H1 (cell line): ENCODE results near the gene ITPK1. TPM values are rescaled to one million over a fixed set of nuclear protein-coding genes. Genes with fewer than 3 reads are reported as not detected.

Source experiments
- CHD7 ChIP-seq: fragments of 300-600 bp; sonication (generic); IDR thresholded peaks from 2 replicates; pipeline ENCODE4 v1.7.1; 2012; ENCODE audit warnings: low read length, moderate library complexity, mild to moderate bottlenecking, inconsistent platforms; ENCODE audit not compliant: insufficient replicate concordance
- CTBP2 ChIP-seq: IDR thresholded peaks from 2 replicates; pipeline ENCODE4 v1.7.0; 2011; ENCODE audit warnings: borderline replicate concordance, mild to moderate bottlenecking, moderate library complexity, mixed read lengths, low read length; ENCODE audit not compliant: insufficient read depth, insufficient read length
- FOSL1 ChIP-seq: IDR thresholded peaks from 2 replicates; pipeline ENCODE4 v1.6.1; 2011; ENCODE audit warnings: mild to moderate bottlenecking, low read depth, low read length, moderate library complexity; ENCODE audit not compliant: insufficient read depth
- GTF2F1 ChIP-seq: IDR thresholded peaks from 2 replicates; pipeline ENCODE4 v1.6.1; 2012; ENCODE audit warnings: low read depth, low read length, improper control_type of control experiment, borderline replicate concordance
- HDAC2 ChIP-seq, 2 experiments: fragments of 300-600 bp in 1 of 2; sonication (generic) in 1 of 2; IDR thresholded peaks; 2 replicates each; pipeline ENCODE4 v1.6.1; 2011 to 2012; ENCODE audit warnings: low read depth in 2 of 2, low read length in 2 of 2, mild to moderate bottlenecking in 2 of 2, moderate library complexity in 2 of 2, borderline replicate concordance in 1 of 2, inconsistent platforms in 1 of 2
- JUND ChIP-seq: IDR thresholded peaks from 2 replicates; pipeline ENCODE4 v1.6.1; 2011; ENCODE audit warnings: mild to moderate bottlenecking, improper control_type of control experiment, low read length
- PHF8 ChIP-seq: fragments of 200-600 bp; sonication (generic); conservative IDR thresholded peaks from 2 replicates; pipeline ENCODE4 v1.7.1; 2012; ENCODE audit warnings: low read depth, mild to moderate bottlenecking, inconsistent platforms, low read length, moderate library complexity
- POU5F1 ChIP-seq: IDR thresholded peaks from 2 replicates; pipeline ENCODE4 v1.6.1; 2011; ENCODE audit warnings: low read depth, mild to moderate bottlenecking, low read length, moderate library complexity
- TCF12 ChIP-seq: IDR thresholded peaks from 2 replicates; pipeline ENCODE4 v1.6.1; 2011; ENCODE audit warnings: low read depth, mild to moderate bottlenecking, low read length
- ZNF274 ChIP-seq: IDR thresholded peaks from 2 replicates; pipeline ENCODE4 v1.7.0; 2012; ENCODE audit warnings: low read length, borderline replicate concordance; ENCODE audit errors: extremely low read depth
- polyA plus RNA-seq, 7 experiments: library from polyadenylated mRNA; depleted of rRNA in 3 of 7; stranded (reverse) in 5 of 7; unstranded in 2 of 7; fragments of >200 nt in 5 of 7; fragments of 200-250 nt in 2 of 7; gene quantifications; 1 replicate in 5 of 7; 2 replicates in 1 of 7; 4 replicates in 1 of 7; pipeline versions ENCODE4 v1.2.1 to v1.2.3, GENCODE V29; 2011 to 2013; ENCODE audit warnings: missing spikeins in 2 of 7, mixed read lengths in 2 of 7
- total RNA-seq: library from RNA; stranded (reverse); fragmentation: NEBNext Ultra II Directional; extraction: Animal tissue kit (Norgen Biotek cat#: 25700); gene quantifications from 2 replicates; pipeline ENCODE4 v1.2.1, GENCODE V29; 2021
- TF ChIP-seq, protein P1 (sequence below): IDR thresholded peaks from 2 replicates; pipeline ENCODE4 v1.6.1; 2012; ENCODE audit warnings: inconsistent platforms

The ITPK1 gene
- total and polyA plus RNA-seq, 2 of the 8 experiments (the other 6 are each of a cell fraction or from before 2014, with no cell fraction given) = 108 to 143 TPM

DNA sequence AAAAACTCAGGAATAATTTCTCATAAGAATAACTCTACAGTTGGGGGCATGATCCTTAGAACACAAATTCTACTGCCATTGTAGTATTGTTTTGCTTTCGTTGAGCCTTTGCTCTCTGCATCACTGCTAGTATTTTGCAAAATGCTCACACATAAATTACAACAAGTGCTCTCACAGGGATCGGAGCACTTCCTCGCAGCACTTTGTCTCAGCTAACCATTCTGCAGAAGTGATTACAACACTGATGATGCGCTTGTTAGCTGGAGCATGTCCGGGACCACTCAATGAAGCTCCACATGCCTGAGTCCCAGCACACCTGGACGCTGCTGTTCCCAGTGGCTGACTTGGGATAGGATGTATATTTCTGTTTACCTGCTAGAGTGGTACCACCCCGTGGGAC lies 37.4 kb upstream of the ITPK1 start (continued):
- TF ChIP-seq CHD7 = no peak
- TF ChIP-seq, protein P1, sequence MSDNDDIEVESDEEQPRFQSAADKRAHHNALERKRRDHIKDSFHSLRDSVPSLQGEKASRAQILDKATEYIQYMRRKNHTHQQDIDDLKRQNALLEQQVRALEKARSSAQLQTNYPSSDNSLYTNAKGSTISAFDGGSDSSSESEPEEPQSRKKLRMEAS = no peak
- no peak for TF ChIP-seq HDAC2 (IDR thresholded peaks at IDR 0.05; ENCODE audit: borderline replicate concordance in 1 of 2, low read depth in 2 of 2, low read length in 2 of 2)
- TF ChIP-seq GTF2F1 = no peak
- no peak for TF ChIP-seq POU5F1
- TF ChIP-seq CTBP2 = no peak
- TF ChIP-seq JUND = no peak
- TF ChIP-seq PHF8 = no peak
- no peak for TF ChIP-seq FOSL1
- no peak for TF ChIP-seq ZNF274
- no peak for TF ChIP-seq TCF12
